ENCODE data around the gene HS3ST6.

Gene HS3ST6

DNA sequence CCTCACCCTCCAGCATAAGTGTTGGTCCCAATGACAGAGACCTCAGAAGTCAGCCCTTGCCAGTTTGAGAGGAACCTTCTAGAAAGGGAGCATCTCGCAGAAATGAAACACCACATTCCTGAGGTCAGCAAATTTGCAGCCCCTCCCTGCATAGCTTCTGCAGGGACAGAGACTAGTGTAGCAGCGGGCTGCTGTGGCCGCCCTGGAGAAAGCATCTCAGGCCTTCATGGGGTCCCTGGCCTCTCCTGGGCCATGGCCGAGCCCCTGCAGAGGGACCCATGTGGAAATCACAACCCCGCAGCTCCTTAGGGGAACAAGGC lies 11.4 kb downstream of the HS3ST6 start:
- Histone ChIP-seq H3K4ac (ENCODE audit: low read depth, low read length) (no peak overlapping the region), H3K9me3 (ENCODE audit: insufficient read depth, low read depth, low read length) (no peaks in the 10 kb centered on the region), H2AFZ (ENCODE audit: insufficient read depth, low read length, poor library complexity) (no peak overlapping the region), H3K27me3 (ENCODE audit: insufficient read depth, low read length) (no peaks in the 10 kb centered on the region), H3K4me3 (ENCODE audit: low read depth, low read length) (no peak overlapping the region), H3K23ac (ENCODE audit: low read length) (no peak overlapping the region), H2BK12ac (ENCODE audit: low read length) (no peak overlapping the region), H3K27ac (ENCODE audit: low read depth, low read length) (no peak overlapping the region), H2BK120ac (ENCODE audit: insufficient read depth, low read length, poor library complexity) (no peak overlapping the region), H2AK5ac (ENCODE audit: low read length) (no peak overlapping the region), H3K79me2 (ENCODE audit: control insufficient read depth, insufficient read depth, low read length, poor library complexity) (no peaks in the 10 kb centered on the region), H3K9ac (ENCODE audit: low read length) (no peak overlapping the region), H3K18ac (ENCODE audit: low read length) (no peak overlapping the region), H4K8ac (ENCODE audit: low read depth, low read length) (no peak overlapping the region), H4K12ac (ENCODE audit: low read depth, low read length) (no peak overlapping the region), H3K79me1 (ENCODE audit: low read length) (no peaks in the 10 kb centered on the region), H3K36me3 (ENCODE audit: control insufficient read depth in 1 of 2, insufficient read depth in 2 of 2, low read length in 2 of 2) (no peaks in the 10 kb centered on the region), H3K4me2 (ENCODE audit: low read length) (no peak overlapping the region), H3K4me1 (ENCODE audit: control insufficient read depth in 1 of 2, insufficient read depth in 2 of 2, low read length in 2 of 2) (no peaks in the 10 kb centered on the region), H3K14ac (ENCODE audit: low read length) (no peak overlapping the region), H4K91ac (ENCODE audit: low read depth, low read length) (no peak overlapping the region), H2BK5ac (ENCODE audit: low read depth, low read length, poor library complexity) (no peak overlapping the region)
- DNase-seq: no peak
- WGBS (ENCODE audit: extremely low coverage, insufficient coverage, insufficient read length): no CpG with 5 or more reads among the region's 5 CpGs

DNA sequence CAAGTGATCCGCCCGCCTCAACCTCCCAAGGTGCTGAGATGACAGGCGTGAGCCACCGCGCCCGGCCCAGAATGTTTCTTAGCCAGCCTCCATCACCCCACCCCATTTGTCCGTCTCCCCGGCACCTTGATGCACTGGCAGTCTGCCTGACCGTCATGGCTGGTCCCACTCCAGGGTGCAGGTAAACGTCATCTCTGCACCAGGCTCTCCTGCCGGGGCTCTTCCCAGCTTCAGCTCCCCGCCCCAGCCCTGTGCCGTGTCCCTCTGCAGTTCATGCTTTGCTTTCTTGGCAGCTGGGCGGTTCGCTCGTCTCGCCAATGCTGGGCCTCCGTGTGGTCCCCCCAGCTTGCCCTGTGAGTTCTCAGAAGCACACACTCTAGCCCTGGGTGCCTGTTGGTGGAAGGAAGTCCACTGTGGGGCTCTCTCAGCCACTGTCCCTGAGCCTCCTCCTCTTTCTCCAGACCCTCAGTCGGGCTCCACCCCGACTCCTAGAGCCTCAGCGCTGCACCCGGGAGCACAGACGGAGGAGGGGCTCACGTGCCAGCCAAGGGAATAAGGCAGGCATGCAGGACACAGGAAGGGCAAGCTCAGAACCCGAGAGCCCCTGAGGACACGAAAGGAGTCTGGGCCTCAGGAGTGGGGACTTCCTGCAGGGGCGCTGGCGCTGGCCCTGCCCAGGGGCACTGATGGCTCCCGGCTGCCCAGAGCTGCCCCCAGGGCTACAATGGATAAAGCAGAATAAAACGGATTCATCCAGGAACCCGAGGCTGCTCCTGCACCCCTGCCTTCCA lies 12.0 kb downstream of the HS3ST6 start:
- no peak overlapping the region for H2BK120ac ChIP-seq (ENCODE audit: insufficient read depth, low read length, poor library complexity)
- H2AK5ac ChIP-seq (ENCODE audit: low read length): no peak overlapping the region
- no peaks in the 10 kb centered on the region for H3K4me1 ChIP-seq (ENCODE audit: control insufficient read depth in 1 of 2, insufficient read depth in 2 of 2, low read length in 2 of 2)
- H2BK5ac ChIP-seq (ENCODE audit: low read depth, low read length, poor library complexity): no peak overlapping the region
- no peak overlapping the region for H2BK12ac ChIP-seq (ENCODE audit: low read length)
- no peak overlapping the region for H4K12ac ChIP-seq (ENCODE audit: low read depth, low read length)
- H3K4ac ChIP-seq (ENCODE audit: low read depth, low read length): no peak overlapping the region
- no peak overlapping the region for H3K27ac ChIP-seq (ENCODE audit: low read depth, low read length)
- no peak overlapping the region for H2AFZ ChIP-seq (ENCODE audit: insufficient read depth, low read length, poor library complexity)
- H3K79me2 ChIP-seq (ENCODE audit: control insufficient read depth, insufficient read depth, low read length, poor library complexity): no peaks in the 10 kb centered on the region
- no peak overlapping the region for H3K9ac ChIP-seq (ENCODE audit: low read length)
- no peaks in the 10 kb centered on the region for H3K36me3 ChIP-seq (ENCODE audit: control insufficient read depth in 1 of 2, insufficient read depth in 2 of 2, low read length in 2 of 2)
- no peak overlapping the region for H3K23ac ChIP-seq (ENCODE audit: low read length)
- H3K79me1 ChIP-seq (ENCODE audit: low read length): no peaks in the 10 kb centered on the region
- H3K9me3 ChIP-seq (ENCODE audit: insufficient read depth, low read depth, low read length): no peaks in the 10 kb centered on the region
- H3K18ac ChIP-seq (ENCODE audit: low read length): no peak overlapping the region
- H3K14ac ChIP-seq (ENCODE audit: low read length): no peak overlapping the region
- no peak overlapping the region for H3K4me2 ChIP-seq (ENCODE audit: low read length)
- no peak overlapping the region for H3K4me3 ChIP-seq (ENCODE audit: low read depth, low read length)
- no peaks in the 10 kb centered on the region for H3K27me3 ChIP-seq (ENCODE audit: insufficient read depth, low read length)
- H4K8ac ChIP-seq (ENCODE audit: low read depth, low read length): no peak overlapping the region
- H4K91ac ChIP-seq (ENCODE audit: low read depth, low read length): no peak overlapping the region
- no peak for DNase-seq
- WGBS (ENCODE audit: extremely low coverage, insufficient coverage, insufficient read length): no CpG with 5 or more reads among the region's 31 CpGs

DNA sequence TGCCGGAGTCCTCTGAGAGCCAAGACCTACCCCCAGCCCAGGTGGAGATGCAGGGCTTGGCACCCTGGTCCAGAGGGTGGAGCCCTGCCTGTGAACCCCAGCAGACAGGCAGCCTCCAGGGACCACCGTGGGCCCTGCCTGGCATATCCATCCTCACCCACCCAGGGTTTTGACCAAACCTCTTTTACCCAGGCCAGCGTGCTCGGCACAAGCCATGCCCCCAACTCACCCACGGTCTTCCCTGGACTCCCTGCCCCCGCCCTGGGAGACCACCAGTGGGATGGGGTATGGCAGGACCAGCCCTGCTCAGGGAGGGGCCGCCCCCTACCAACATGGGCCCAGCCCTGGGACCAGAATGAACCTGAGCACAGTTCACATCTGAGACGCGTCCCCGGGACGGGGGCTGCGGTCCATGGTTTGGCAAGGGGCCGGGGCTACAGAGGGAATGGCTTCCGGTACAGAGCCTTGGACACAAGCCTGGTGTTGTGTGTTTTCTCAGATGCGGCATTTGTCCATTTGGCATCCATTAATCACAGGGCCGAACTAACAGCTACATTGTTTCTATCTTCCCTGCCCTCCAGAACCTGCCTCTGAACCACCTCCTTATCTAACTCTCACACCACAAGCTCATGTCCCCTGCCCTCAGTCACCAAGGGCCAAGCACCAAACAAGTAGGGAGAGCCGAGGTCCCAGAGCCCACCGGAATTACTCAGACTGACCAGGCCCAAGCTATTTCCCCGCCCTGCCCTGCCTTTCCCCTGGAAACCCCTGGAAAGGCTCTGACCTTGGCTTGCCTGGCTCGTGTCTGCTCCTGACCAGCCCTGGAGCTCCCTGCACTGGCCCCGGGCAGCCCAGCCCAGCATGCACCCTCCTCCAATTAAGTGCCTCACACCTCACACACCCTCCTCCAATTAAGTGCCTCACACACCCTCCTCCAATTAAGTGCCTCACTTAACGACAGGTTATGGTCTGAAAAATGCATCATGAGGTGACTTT lies 14.1 kb downstream of the HS3ST6 start:
- no peak overlapping the region for H3K9ac ChIP-seq (ENCODE audit: low read length)
- no peak overlapping the region for H4K8ac ChIP-seq (ENCODE audit: low read depth, low read length)
- no peak overlapping the region for H3K4ac ChIP-seq (ENCODE audit: low read depth, low read length)
- H3K4me2 ChIP-seq (ENCODE audit: low read length): no peak overlapping the region
- H3K4me3 ChIP-seq (ENCODE audit: low read depth, low read length): no peak overlapping the region
- H2AK5ac ChIP-seq (ENCODE audit: low read length): no peak overlapping the region
- no peak overlapping the region for H2AFZ ChIP-seq (ENCODE audit: insufficient read depth, low read length, poor library complexity)
- H2BK5ac ChIP-seq (ENCODE audit: low read depth, low read length, poor library complexity): no peak overlapping the region
- no peaks in the 10 kb centered on the region for H3K79me2 ChIP-seq (ENCODE audit: control insufficient read depth, insufficient read depth, low read length, poor library complexity)
- H3K36me3 ChIP-seq (ENCODE audit: control insufficient read depth in 1 of 2, insufficient read depth in 2 of 2, low read length in 2 of 2): no peaks in the 10 kb centered on the region
- no CpG with 5 or more reads among the region's 22 CpGs for WGBS (ENCODE audit: extremely low coverage, insufficient coverage, insufficient read length)
- H4K91ac ChIP-seq (ENCODE audit: low read depth, low read length): no peak overlapping the region
- H3K4me1 ChIP-seq (ENCODE audit: control insufficient read depth in 1 of 2, insufficient read depth in 2 of 2, low read length in 2 of 2): no peaks in the 10 kb centered on the region
- H2BK120ac ChIP-seq (ENCODE audit: insufficient read depth, low read length, poor library complexity): no peak overlapping the region
- no peak overlapping the region for H4K12ac ChIP-seq (ENCODE audit: low read depth, low read length)
- no peak overlapping the region for H3K23ac ChIP-seq (ENCODE audit: low read length)
- H2BK12ac ChIP-seq (ENCODE audit: low read length): no peak overlapping the region
- no peaks in the 10 kb centered on the region for H3K9me3 ChIP-seq (ENCODE audit: insufficient read depth, low read depth, low read length)
- H3K14ac ChIP-seq (ENCODE audit: low read length): no peak overlapping the region
- no peaks in the 10 kb centered on the region for H3K79me1 ChIP-seq (ENCODE audit: low read length)
- no peaks in the 10 kb centered on the region for H3K27me3 ChIP-seq (ENCODE audit: insufficient read depth, low read length)
- H3K18ac ChIP-seq (ENCODE audit: low read length): no peak overlapping the region
- DNase-seq: no peak
- H3K27ac ChIP-seq (ENCODE audit: low read depth, low read length): no peak overlapping the region

DNA sequence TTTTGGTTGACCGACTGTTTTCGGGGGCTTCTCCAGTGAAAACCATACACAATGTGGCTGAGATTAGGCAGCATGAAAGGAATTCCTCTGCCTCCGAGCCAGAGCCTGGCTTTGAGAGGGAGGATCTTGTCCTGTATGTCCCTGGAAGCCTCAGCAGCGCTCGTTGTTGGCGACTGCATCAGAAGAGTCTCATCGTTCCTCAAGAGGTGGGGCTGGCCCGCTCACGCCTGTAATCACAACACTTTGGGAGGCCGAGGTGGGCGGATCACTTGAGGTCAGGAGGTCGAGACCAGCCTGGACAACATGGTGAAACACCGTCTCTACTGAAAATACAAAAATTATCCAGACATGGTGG lies 15.0 kb downstream of the HS3ST6 start:
- no peak overlapping the region for H2BK5ac ChIP-seq (ENCODE audit: low read depth, low read length, poor library complexity)
- no peaks in the 10 kb centered on the region for H3K27me3 ChIP-seq (ENCODE audit: insufficient read depth, low read length)
- H3K18ac ChIP-seq (ENCODE audit: low read length): no peak overlapping the region
- H2BK12ac ChIP-seq (ENCODE audit: low read length): no peak overlapping the region
- no peak overlapping the region for H2AFZ ChIP-seq (ENCODE audit: insufficient read depth, low read length, poor library complexity)
- no peaks in the 10 kb centered on the region for H3K36me3 ChIP-seq (ENCODE audit: control insufficient read depth in 1 of 2, insufficient read depth in 2 of 2, low read length in 2 of 2)
- no peak overlapping the region for H2AK5ac ChIP-seq (ENCODE audit: low read length)
- no peak overlapping the region for H3K4me3 ChIP-seq (ENCODE audit: low read depth, low read length)
- H4K8ac ChIP-seq (ENCODE audit: low read depth, low read length): no peak overlapping the region
- H3K14ac ChIP-seq (ENCODE audit: low read length): no peak overlapping the region
- no peaks in the 10 kb centered on the region for H3K4me1 ChIP-seq (ENCODE audit: control insufficient read depth in 1 of 2, insufficient read depth in 2 of 2, low read length in 2 of 2)
- H3K4me2 ChIP-seq (ENCODE audit: low read length): no peak overlapping the region
- H3K79me1 ChIP-seq (ENCODE audit: low read length): no peaks in the 10 kb centered on the region
- no peak overlapping the region for H3K4ac ChIP-seq (ENCODE audit: low read depth, low read length)
- H4K12ac ChIP-seq (ENCODE audit: low read depth, low read length): no peak overlapping the region
- no peak overlapping the region for H4K91ac ChIP-seq (ENCODE audit: low read depth, low read length)
- DNase-seq: no peak
- H3K23ac ChIP-seq (ENCODE audit: low read length): no peak overlapping the region
- no peak overlapping the region for H3K27ac ChIP-seq (ENCODE audit: low read depth, low read length)
- no peaks in the 10 kb centered on the region for H3K79me2 ChIP-seq (ENCODE audit: control insufficient read depth, insufficient read depth, low read length, poor library complexity)
- no peak overlapping the region for H2BK120ac ChIP-seq (ENCODE audit: insufficient read depth, low read length, poor library complexity)
- no CpG with 5 or more reads among the region's 13 CpGs for WGBS (ENCODE audit: extremely low coverage, insufficient coverage, insufficient read length)
- no peak overlapping the region for H3K9ac ChIP-seq (ENCODE audit: low read length)
- H3K9me3 ChIP-seq (ENCODE audit: insufficient read depth, low read depth, low read length): no peaks in the 10 kb centered on the region
